GM19467 (cell line): ENCODE measurements around the gene PPP2R2C.

ENCODE experiments used
- ATAC-seq: cut with Tn5 transposase; IDR thresholded peaks from one replicate; pipeline ENCODE4 v1.9.1; 2021; ENCODE audit warnings: mild to moderate bottlenecking, moderate library complexity; ENCODE audit not compliant: unreplicated experiment

PPP2R2C gene

DNA sequence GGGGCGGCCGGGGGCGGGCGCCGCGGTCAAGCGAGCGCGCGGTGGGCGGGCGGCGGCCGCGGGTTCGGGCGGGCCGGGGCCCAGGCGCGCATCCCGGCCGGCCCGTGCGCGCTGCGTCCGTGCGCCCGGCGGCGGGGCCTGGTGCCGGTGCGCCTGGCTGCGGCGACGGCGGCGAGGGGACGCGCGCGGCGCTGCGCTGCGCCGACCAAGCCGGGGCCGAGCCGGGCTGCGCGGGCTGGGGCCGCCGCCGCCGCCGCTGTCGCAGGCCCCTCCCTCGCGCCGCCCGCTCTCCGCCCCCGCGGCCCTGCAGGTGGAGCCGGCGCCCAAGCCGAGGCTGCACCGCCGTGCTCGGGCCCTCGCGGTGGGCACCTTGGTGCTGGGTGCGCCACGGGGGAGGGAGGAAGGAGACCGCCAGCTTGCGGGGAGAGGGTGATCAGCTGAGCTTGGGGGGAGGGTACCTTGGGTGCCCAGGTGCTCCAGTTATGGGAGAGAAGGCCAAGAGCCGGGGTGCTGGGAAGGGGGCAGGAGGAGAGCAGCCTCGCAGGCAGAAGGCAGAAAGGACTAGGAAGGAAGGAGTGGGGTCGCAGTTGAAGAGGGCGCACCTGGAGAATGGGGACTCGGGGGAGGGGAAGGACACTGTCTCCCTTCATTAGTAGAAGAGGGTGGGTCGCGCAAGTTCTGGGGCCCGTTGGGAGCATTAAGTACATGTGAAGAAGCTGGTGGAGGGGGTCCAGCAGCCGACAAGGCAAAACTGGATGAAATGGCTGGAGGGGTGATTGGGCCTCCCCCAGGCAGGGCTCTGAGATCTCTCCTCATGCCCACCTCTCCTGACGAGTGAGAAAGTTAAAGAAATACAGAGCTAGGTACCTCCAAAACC, at the start of gene PPP2R2C:
TSS of gene PPP2R2C (minus strand) at position 228 of the 877 bp plus-strand sequence. CDS start 385 bp downstream, outside the sequence.
- no peak for ATAC-seq

DNA sequence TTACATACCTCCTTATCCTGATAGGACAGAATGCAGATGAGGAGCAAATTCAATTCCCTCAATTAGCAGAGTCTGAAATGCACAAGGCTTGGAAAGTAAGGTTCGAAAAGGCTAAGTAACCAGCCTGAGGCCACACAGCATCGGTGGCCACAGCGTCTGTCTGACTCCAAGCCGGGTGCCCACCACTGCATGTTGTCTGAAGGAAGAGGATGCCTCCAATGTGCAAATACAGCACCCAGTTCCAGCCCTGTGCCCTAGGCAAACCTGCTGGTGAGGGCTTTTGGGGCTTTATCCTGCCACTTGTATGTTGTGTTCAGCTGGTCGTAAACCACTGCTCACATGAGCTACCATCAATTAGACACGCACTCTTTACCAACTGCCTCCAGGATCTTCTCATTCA, 48.6 kb upstream of the PPP2R2C start:
- no peak for ATAC-seq

DNA sequence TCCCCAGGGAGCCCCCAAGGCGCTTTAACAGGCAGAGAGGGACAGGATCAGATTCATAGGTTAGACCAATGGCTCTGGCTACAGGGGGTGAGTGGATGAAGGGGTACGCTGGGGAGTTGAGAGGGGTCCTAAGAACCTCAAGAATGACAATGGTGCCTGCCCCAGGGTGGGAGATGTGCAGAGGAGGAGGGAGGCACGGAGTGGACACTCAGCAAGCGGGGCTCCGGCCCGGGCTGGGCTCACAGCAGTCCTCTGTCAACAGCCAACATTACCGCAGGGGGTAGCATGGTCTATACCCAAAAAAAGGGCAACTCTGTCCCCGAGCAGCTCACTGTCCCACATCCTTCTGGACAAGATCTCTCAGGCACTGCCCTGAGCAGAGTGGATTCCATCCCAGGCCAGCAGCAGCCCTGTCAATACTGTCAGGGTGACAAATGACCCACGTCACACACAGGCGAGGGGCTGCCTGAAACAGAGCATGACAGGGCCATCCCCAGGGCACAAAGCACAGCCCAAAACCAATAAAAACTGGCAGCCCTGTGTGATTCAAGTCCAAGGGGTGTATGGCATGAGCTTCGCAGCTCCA, 47.7 kb upstream of the PPP2R2C start:
- ATAC-seq: no peak

DNA sequence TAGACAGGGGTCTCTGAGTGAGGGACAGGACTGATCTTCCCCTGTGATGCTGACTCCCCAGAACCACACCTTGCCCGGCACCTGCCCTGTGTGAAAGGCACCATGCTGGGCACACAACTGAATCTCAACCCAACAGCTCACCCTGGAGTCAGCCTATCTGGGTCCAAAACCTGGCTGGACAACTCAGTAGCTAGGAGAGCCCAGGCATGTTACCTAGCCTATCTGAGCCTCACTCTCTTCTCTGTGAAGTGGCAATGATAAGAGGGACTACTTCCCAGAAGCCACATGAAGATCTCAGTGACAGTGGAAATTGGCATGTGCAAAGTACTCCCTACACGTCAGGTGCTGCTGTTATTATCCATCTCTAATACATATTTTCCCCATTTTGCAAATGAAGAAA, 44.8 kb upstream of the PPP2R2C start:
- no peak for ATAC-seq

DNA sequence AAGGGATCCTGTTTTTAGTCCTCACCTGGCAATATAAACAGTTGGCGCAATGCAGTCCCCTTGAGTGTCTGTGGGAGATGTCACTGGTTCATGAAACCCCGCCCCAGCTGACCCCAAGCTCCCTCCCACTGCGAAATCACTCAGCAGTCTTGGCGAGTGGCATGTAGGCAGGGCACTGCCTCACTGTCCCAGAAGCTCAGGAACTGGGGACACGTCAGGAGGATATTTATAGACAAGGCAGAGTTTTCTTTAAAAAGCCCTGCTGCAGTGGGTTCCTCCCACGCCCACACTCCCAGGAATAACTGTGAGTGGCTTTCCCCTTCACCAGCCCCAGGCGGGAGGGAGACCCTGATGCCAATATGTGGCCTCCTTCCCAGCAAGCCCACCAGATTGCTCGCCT, 44.3 kb upstream of the PPP2R2C start:
- ATAC-seq: no peak

DNA sequence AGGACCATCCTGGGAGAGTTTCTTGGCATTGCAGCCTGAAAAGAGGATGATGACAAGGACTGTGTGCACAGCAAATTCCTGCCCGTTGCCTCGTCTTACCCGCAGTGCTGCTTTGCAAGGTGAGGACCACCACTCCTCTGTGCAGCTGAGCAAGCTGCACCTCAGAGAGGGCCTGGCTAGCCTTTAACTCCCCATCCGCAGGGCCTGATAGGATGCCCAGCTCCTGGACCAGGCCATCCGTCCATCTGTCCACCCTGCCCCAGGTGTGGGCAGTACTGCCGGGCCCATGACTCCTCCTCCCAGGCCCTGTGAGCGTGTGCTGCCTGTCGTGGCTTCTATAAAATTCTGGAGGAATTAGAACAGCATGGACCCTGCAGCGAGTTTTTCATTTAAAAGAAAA, 43.9 kb upstream of the PPP2R2C start:
- no peak for ATAC-seq

DNA sequence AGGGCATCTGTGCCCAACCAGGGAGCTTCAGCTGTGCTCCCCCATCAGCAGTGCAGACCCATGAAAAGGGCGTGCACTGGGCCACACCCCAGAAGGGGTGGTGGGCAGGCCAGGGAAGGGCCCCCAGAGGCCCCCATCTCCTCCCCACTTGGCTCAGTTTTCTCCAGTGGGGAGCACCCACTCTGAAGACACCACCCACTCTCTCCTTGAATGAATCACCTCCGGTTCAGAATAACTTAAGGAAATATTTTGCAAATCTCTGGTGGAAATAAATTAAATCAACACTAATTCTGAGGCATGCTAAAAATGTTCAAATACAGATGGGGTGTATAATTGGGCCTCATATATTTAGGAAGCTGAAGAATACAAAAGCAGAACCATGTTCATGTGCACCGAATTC, 41.3 kb upstream of the PPP2R2C start:
- no peak for ATAC-seq

DNA sequence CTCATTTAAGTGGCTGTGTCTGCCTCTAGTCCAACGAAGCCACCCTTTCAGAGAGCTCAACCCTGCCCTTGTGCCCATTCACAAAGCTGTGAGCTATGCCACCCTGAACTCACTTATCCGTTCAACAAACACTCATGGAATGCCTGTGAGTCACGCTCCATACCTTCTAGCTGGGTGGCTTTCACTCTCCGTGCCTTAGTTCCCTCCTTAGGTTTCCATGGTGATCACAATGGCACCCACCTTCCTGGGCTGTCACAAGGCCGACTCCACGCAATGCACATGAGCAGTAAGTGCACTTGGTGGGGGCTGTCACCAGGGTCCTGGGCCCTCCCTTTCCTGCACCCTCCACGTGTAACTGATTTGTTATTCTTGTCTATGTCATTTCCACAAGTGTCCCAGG, 37.2 kb upstream of the PPP2R2C start:
- no peak for ATAC-seq

DNA sequence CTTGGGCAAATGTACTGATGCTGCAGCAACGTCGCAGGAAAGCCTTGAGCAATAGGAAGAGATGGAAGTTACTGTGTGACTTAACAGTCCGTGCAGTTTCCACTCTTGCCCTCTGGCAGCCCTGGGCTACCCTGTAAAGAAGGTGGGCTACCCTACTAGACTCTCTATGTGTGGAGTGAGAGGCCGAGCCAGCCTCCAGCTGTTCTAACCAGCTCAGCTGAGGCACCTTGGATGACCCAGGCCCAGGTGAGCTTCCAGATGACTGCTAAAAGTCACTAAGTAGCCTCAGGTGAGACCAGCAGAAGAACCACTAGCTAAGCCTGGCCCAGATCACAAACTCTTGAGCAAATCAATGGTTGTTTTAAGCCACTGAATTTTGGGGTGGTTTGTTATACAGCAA, 34.9 kb upstream of the PPP2R2C start:
- no peak for ATAC-seq

DNA sequence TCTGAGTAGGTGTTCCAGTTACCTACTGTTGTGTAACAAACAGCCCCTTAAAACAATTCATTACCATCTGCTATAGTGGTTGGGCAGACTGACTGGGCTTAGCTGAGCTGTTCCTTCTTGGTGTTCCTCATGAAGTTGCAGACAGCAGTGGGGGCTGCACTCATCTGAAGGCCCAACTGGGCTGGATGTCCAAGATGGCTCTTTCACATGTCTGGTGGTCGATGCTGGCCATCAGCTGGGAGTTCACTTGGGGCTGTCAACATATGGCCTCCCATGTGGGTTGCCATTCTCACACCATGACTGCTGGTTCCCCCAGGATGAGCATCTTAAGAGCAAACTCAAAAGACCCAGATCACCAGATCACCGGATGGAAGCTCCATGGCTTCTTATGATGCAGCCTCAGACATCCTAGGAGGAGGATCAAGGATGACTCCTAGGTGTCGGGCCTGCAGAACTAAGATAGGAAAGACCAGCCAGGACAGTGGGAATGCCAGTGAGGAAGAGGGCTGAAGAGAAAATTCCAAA, 34.3 kb upstream of the PPP2R2C start:
- ATAC-seq: no peak

DNA sequence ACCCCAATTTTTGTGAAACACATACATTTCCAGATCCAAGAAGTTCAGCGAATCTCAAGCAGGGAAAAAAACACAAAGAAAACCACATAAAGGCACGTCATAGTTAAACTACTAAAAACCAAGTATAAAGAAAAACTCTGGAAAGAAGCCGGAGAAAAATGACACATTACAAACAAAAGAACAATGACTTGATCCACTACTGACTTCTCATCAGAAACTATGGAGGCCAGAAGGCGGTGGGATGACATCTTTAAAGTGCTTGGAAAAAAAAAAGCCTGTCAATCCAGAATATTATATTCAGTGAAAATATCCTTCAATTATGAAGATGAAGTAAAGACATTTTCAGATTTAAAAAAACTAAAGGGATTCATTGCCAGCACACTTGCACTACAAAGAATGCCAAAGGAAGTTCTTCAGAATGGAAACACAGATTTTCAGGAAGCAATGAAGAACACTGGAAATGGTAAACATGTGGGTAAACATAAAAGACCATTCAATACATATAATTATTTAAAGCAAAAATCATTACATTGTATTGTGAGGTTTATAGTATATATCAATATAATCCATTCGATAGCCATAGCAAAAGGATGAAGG, 32.6 kb upstream of the PPP2R2C start:
- no peak for ATAC-seq

DNA sequence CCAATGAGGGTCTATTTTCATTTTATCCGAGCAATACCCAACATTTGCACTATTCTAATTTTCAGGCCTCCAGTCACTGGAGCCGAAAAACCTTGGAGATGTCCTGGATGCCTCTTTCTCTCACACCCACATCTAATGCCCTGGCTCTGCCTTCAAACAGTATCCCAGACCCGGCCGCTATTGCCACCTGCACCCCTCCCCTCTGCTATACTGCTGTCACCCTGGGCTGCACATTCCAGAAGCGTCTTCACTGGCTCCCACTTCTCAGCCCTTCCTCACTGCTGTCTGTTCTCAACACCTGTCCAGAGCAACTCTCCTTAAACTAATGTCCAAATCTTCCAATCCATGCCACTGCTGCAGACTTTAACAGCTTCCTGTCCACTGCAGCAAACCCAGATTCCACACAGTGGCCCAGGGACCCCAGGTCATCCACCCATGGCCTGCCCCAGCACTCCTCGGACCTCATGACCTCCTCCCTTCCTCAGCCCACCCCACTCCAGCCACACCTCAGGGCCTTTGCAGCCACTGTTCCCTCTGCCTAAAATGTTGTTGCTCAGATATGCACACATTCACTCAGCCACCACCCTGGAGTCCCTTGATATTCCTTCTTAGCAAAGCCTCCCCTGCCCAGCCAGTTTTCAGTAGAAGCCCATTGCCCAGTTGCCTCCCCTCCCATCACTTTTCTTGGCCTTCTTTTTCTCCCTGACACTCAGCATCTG, 30.5 kb upstream of the PPP2R2C start:
- ATAC-seq: no peak

DNA sequence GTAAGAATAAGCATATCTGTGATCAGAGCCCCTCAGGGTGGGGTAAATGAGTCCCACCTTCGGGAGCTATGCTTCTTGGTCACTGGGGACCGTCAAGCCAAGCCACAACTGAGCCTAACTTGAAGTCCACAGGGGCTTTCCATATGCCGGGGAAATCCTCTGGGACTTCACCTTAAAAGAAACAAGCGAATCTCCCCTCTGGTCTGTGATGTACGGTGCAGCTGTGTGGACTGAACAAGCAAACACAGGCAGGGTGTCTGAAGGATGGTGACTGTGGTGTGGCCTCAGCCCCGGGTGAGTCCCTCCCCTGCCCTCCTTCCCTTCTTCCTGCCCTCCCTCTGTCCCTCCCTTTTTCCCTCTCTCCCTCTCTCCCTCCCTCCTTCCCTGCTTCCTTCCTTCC, 29.7 kb upstream of the PPP2R2C start:
- ATAC-seq: no peak

DNA sequence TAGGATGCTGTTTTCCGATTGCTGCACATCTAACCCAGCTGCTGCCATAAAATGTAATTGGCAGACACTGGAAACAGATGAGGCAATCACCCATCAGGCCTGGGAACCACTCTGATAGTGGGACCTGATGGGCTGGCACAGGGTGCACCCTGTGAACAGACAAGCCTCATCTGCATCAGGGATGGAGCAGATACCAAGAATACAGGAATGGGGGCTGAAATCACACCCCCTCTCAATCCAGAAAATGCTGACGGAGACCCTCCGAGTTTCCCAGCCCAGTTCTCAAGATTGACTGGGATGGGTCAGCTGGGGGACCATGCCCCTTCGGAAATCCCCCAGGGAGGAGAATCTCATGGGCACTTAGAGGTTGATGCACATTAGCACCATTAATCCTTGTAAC, 28.8 kb upstream of the PPP2R2C start:
- ATAC-seq: no peak

DNA sequence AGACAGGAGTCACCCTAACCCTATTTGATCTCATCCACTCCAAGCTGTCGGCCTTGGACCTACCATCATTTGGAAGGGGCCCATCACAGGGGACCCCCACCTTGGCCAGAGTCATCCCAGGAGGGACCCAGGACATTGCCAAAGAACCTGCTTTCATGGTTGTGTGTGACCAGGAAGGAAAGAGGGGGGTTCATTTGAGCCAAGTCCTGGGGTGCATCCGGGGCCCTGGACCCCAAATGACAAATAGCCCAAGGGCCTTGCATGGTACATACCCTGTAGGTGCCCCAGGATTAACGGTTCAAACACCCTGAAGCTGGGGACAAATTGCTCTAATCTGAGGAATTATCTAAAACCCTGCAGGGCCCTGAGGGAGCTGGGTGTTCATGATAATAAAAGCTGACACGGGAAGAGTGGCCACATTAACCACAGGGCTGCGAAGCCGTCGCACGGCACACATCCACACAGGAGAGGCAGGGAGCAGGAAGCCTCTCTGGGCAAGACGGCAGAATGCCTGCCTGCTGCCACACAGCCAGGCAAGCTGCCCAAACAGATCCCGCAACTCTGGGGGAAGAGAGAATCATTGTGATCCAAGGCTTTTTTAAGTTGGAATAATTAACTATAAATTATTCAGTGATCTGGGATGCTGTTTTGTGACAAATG, 28.2 kb upstream of the PPP2R2C start:
- no peak for ATAC-seq

DNA sequence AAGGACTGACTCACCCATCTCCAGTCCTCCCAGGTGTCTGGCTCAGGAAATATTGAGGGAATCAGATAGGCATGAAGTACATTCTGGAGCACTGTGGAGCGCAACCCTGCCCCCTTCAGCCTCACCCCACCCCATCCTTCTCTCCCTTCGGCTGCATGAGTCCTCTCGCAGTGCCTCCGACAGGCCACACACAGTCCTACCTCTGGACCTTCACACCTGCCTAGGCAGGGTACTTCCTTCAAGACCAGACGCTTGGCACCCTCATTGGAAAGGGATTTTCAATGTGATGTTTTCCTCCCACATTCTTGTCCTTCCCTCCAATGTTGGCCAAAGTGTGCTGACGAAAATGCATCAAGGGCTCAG, 26.8 kb upstream of the PPP2R2C start:
- no peak for ATAC-seq

DNA sequence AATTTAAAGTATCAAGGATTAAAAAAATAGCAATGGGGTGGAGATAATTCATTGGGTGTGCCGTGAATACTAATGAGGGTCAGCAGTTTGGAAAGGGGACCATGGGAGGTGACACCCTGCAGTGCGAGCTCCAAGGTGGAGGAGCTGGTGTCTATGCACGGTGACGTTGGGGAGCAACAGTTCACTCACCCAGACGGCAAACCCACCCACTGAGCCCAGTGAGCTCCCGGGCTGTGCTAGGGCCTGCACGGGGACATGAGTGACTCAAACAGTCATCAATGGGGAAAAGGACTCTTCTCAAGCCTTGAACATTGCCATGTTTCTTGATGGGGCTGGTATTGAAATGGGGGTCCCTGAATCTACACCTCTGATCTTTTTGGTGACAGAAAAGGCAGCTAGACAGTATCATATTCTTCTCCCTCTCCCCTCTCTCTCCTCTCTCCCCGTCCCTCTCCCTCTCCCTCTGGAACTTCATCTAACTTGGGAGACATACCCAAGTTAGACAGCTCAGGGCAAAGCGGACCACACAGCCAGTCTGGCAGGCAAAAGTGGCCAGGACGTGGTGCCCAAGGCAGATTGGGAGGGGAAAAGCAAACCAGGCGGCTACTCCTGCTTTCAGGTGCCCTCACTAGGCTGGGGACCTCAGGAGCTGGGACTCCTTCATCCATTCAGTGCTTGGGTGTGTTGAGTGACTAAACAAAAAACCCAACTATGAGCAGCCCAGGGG, 26.3 kb upstream of the PPP2R2C start:
- ATAC-seq: no peak

DNA sequence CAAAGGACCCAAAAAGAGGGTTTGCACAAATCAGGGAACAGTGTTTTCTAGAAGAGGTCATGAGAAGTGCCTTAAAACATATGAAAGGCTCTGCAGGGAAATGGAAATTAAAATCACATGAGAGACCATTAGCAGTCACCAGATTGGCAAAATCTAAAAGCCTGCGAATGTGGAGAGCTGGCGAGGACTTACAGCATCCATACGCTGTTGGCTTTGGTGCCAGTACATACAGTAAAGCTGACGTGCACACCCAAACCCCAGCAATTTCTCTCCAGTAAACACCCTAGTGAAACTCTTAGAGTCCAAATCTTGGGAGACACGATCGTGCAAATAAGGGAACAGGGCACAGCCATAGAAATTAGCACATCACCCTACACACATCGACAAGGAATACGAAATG, 25.4 kb upstream of the PPP2R2C start:
- no peak for ATAC-seq

DNA sequence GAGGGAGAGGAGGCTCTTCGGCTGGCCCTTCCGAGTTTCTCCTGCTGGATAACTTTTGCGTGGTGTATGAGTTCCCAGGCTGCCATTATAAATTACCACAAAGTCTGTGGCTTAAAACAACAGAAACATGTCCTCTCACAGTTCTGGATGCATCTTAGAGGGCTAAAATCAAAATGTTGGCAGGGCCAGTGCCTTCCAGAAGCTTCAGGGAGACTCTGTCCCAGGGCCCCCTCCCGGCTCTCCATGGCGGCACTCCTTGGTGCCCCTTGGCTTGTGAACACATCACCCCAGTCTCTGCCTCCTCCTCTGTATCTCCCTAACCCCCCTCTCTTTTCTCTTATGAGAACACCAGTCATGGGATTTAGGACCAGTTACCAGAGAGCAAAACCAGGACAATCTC, 23.3 kb upstream of the PPP2R2C start:
- ATAC-seq: no peak

DNA sequence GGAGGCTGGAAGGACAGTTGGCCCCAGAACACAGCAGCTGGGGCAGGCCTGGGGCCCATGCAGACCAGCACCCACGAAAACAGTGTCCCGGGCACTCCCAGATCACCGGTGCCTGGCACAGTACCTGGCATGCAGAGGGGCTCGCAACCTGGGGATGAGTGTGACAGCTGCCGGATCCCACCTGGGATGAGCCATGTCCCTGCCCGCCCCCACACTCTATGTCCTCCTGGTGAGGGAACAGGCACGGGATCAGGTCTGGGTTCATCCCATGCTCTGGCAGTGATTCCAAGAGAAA, 22.8 kb upstream of the PPP2R2C start:
- no peak for ATAC-seq
